ENCODE data around the gene CACNA1D.

DNA sequence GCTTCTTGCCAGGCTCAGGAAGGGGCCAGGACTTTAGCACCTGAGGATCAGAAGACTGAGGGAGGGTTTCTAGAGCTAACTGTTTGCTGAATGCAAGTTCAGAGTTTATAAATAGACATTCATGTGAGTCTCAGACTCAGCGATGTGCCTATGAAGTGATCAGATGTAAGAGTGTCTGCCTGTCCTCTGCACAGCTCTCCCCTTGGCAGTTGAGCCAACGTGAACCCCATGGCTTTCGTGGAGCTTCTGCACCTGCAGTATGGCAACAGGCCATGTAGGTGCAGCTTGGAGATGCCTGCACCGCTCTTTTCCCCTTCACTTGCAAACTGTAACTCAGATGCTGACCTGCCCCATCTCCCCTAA, 209.9 kb downstream of the CACNA1D start:
- TF ChIP-seq GATA2 (IDR thresholded peaks at IDR 0.05; ENCODE audit: low read depth, low read length) (no peak), GATA3 (IDR thresholded peaks at IDR 0.05; ENCODE audit: low read depth, low read length) (no peak)

All from SH-SY5Y (cell line).